T-helper 9 cell (primary cell): Measurements from ENCODE around the gene SLC66A2.
"Not testable (repeated sequence)": the region's sequence is repeated elsewhere in the genome, so short reads cannot be mapped to it uniquely, and the experiment has no call there.

Source experiments
- DNase-seq: peaks from one replicate; pipeline ENCODE4 v3.0.0-alpha.2; 2020

SLC66A2 gene

DNA sequence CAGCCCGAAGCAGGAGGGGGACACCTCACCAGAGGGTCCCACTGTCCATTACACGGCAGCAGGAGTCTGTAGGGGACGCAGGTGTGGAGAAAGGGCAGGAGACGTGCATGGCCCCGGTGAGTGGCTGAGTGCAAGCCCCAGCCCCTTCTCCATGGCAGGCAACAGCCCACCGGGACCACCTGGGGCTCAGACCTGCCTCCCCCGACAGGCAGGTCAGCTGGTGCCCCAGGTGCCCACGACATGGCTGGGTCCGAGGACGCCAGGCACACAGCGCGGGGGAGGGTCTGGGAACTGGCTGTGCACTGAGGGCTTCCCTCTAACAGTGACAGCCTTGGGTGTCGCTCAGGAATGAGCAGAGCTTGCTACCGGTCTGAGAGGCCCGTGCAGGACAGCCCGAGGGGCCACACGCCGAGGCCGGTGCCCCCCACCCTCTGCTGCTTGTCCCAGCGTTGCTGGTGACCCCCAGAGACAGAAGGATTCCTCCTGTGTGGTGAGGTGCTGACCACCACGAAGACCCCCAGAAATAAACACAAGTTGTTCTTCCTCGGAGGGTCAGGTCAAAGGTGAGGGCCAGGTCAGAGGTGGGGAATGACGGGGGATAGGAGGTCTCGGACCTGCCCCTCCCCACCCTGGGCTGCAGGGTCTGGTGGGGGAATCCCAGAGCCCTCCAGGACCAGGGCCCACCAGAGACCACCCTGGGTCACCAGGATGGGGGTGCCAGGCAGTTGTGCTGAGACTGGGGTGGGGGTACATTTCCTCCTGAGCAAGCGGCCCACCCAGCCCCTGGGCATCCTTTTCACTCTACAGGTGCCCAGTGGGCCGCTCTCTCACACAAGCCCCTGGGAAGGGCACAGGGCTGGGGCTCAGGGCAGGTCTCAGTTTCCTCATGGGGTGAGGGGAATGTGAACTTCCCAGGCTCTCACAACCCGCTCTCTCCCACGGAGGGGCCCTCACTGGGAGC lies 50.6 kb downstream of the SLC66A2 start:
- DNase-seq = no peak

GRCh38 chr18:79899609-79900445 lies 51.6 kb downstream of the SLC66A2 start:
- DNase-seq = no peak

DNA sequence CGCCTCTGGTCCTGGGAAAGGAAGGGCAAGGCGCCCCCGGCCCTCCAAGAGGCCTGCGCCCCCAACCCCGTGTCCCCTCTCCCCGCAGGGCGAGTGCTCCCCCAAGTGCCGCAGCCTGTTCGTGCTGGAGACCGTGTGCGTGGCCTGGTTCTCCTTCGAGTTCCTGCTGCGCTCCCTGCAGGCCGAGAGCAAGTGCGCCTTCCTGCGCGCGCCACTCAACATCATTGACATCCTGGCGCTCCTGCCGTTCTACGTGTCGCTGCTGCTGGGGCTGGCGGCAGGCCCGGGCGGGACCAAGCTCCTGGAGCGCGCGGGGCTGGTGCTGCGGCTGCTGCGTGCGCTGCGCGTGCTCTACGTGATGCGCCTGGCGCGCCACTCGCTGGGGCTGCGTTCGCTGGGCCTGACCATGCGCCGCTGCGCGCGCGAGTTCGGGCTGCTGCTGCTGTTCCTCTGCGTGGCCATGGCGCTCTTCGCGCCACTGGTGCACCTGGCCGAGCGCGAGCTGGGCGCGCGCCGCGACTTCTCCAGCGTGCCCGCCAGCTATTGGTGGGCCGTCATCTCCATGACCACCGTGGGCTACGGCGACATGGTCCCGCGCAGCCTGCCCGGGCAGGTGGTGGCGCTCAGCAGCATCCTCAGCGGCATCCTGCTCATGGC lies 52.4 kb downstream of the SLC66A2 start:
- no peak for DNase-seq

- no peak for DNase-seq
Observed at GRCh38 chr18:79897940-79898625, 53.4 kb downstream of the SLC66A2 start.

DNA sequence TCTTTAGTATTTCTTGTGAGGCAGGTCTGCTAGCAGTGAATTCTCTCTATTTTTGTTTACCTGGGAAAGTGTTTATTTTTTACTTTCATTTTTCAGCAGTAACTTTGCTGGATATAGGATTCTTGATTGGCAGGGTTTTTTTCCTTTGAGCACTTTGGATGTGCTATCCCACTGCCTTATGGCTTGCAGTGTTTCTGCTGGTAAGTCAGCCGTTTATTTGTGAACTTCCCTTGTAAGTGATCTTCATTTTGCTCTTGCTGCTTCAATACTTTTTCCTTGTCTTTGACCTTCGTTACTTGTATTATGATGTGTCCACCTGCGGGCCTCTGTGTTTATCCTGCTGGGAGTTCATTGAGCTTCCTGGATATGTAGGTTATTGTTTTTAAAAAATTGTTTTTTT lies 54.7 kb downstream of the SLC66A2 start:
- DNase-seq = no peak

DNA sequence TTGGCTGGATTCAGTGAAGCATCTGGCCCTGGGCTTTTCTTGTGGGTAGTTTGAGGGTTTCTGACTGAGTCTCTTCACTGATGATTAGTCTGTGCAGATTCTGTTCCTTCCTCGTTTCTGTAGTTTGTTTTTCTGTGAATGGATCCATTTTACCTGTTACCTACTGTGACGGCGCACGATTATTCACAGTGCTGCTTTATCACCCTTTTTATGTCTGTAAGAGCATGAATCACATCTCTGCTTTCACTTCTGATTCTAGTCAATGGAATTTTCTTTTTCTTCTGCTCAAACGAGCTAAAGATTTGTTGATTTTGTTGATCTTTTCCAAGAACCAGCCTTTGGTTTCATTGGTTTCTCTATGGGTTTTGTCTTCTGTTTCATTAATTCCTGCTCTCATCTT lies 60.8 kb downstream of the SLC66A2 start:
- no peak for DNase-seq

DNA sequence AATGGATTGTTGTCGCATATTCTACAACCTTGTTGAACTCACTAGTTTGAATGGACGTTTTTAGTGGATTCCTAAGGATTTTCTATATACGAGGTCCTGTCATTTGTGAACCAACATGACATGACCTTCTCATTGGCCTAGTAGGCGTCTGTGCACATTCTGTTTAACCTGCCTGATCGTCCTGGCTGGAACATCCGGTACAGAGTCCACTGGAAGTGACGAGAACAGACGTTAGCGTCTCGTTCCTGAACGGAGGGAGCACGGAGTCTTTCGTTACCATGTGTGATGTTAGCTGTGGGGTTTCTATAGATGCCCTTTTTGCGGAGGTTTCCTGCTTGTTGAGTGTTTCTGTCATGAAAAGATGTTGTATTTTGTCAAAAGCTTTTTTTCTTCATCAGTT lies 61.9 kb downstream of the SLC66A2 start:
- DNase-seq = no peak

- DNase-seq = no peak
Observed at GRCh38 chr18:79888016-79888415, 63.4 kb downstream of the SLC66A2 start.

- no peak for DNase-seq
Observed at GRCh38 chr18:79887181-79888000, 64.1 kb downstream of the SLC66A2 start.

DNA sequence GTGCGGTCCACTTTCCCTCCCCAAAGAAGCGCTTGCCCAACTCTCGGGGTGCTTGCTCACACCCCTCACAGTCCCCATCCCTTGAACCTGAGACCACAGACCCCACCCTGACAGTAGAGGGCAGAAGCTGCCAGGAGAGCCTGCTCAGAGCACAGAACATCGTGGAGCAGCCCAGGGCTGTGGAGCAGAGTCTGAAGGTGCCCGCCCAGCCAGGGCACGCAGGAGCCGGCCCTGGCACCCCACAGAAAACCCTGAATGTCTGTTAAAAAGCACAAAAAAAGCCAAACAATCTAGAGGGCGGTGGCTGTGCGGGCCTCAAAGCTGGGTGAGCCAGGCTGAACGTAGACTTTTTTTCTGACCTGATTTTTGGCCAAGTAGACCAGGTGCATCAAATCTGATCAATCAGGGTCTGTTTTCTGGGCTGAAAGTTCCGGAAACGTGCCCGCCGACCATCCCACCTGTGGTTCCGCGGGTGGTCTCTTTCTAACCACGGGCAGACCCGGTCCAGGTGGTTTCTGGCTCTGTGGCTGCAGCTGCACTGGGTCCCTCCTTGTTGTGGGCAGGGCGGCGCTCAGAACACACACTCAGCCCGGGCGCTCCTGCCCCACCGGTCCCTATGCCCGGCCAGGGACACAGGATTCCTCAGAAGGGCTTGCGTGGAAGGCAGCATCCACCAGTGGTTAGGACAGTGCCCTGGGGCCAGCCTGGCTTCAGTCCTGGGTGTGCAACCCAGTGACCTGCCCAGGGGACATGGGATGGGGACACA lies 66.3 kb downstream of the SLC66A2 start:
- no peak for DNase-seq

GRCh38 chr18:79884294-79884962 lies 67.0 kb downstream of the SLC66A2 start:
- DNase-seq = no peak

- no peak for DNase-seq
Observed at GRCh38 chr18:79883461-79884293, 67.8 kb downstream of the SLC66A2 start.

- DNase-seq = no peak
Observed at GRCh38 chr18:79882522-79883241, 68.8 kb downstream of the SLC66A2 start.

GRCh38 chr18:79881695-79882094 lies 69.8 kb downstream of the SLC66A2 start:
- DNase-seq = no peak

DNA sequence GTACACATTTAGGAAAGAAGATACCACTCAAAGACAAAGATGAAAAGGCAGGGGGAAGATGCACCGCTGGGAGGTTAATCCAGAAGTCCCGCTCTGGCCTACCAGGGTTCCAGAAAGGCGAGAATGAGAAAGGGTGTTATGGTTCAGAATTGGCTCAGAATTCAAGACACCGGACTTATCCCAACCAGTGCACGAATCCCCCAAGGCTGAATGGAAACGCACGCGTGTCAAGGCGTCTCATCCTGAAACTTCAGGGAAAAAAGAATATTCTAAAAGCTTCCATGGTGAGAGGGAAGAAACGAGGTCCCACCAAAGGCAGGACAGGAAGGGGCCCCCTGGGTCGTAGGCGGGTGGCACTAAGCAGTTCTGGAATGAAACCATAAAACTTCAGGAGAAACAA lies 71.9 kb downstream of the SLC66A2 start:
- DNase-seq = no peak

DNA sequence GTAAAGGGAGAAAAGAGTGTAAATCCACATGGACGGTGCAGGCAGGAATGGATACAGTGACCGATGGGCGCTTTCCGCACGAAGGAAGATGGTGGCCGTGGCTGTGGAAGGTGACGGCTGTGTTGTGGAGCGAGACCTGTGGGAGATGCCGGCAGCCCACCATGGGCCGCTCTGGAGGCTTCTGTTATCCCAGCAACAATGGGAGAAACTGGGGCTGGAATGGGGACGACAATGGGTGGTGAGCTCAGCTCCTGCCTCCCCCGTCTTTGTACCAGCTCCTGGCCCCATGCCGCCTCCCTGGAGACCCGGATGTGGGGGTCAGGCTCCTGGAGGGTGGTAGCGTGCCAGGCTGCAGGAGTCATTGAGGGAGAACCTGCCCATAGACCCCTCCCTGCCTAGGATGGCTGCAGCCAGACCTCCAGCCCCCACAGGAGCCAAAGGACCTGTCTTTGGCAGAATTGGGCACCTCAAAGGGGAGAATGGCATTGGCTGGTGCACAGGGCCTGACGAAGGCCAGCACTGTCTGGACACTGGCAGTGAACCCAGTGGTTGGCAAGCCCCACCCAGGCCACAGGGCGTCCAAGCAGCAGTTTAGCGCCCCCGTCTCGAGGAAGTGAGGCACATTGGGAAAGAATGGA lies 72.6 kb downstream of the SLC66A2 start:
- DNase-seq = no peak

- DNase-seq = not testable (repeated sequence)
Observed at GRCh38 chr18:79878246-79878645, 73.2 kb downstream of the SLC66A2 start.
